Astrocyte (in vitro differentiated cells and primary cell): ENCODE data around the gene STAT1.

Source experiments
- CTCF ChIP-seq: IDR thresholded peaks from 2 replicates; pipeline ENCODE4 v1.5.1; 2011; ENCODE audit warnings: low read depth, mild to moderate bottlenecking, inconsistent platforms, low read length, moderate library complexity; ENCODE audit not compliant: insufficient read depth
- EZH2 ChIP-seq: IDR thresholded peaks from 2 replicates; pipeline ENCODE4 v1.6.1; 2012; ENCODE audit warnings: mild to moderate bottlenecking, low read length, inconsistent platforms; ENCODE audit not compliant: insufficient read depth

GRCh38 chr2:191063584-191063983 lies 49.6 kb upstream of the STAT1 start:
- TF ChIP-seq CTCF (no peak), EZH2 (no peak)
